ENCODE measurements around the gene ELP5. TPM values are rescaled to one million over a fixed set of nuclear protein-coding genes. Genes with fewer than 3 reads are reported as not detected.

ELP5 gene
- total RNA-seq, 6 experiments from 2014 or later = 28.7 to 36.1 (median 34.0) TPM

GRCh38 chr17:7229504-7229903 lies 22.5 kb upstream of the ELP5 start:
- H3K4me3 Mint-ChIP-seq = no peak overlapping the region
- no peak for DNase-seq
- no peaks in the 10 kb centered on the region for H3K9me3 Mint-ChIP-seq
- peaks cover 41% of the 10 kb centered on the region for H3K36me3 Mint-ChIP-seq (ENCODE audit: low read depth)
- H3K4me1 Mint-ChIP-seq (ENCODE audit: low read depth) = peaks cover 34% of the 10 kb centered on the region
- TF ChIP-seq CTCF (IDR thresholded peaks at IDR 0.05) = no peak
- no peak overlapping the region; the same call in 1 of the 2 replicates for H3K27ac Mint-ChIP-seq
- peaks cover 2% of the 10 kb centered on the region for H3K27me3 Mint-ChIP-seq (ENCODE audit: insufficient read depth)

DNA sequence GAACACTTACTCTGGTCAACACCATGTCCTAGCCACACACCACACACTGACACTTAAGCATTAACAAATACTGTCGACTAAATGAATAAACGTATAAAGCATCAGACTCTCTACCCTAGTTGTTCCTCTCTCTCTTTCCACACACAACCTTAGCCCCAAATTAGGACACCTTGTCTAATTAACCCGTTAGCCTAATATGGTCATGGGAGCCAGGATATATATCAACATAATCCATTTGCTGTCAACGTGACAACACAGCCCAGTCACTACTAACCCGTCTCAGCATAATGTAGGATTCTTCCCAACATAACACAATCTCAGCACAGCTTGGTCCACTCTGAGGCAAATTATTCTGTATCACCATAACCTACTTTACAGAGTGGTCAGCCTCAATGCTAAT lies 19.9 kb upstream of the ELP5 start:
- H3K4me3 Mint-ChIP-seq = peak overlapping the region; percentile 25
- peak overlapping the region; percentile 10; the same call in 1 of the 2 replicates for H3K27ac Mint-ChIP-seq
- peaks cover 67% of the 10 kb centered on the region for H3K36me3 Mint-ChIP-seq (ENCODE audit: low read depth)
- no peaks in the 10 kb centered on the region for H3K9me3 Mint-ChIP-seq
- H3K27me3 Mint-ChIP-seq (ENCODE audit: insufficient read depth) = peaks cover 8% of the 10 kb centered on the region
- no peak for DNase-seq
- peaks cover 60% of the 10 kb centered on the region for H3K4me1 Mint-ChIP-seq (ENCODE audit: low read depth)
- no peak for TF ChIP-seq CTCF (IDR thresholded peaks at IDR 0.05)

GRCh38 chr17:7233701-7234082 lies 18.3 kb upstream of the ELP5 start:
- Mint-ChIP-seq H3K27me3 (ENCODE audit: insufficient read depth) (peaks cover 8% of the 10 kb centered on the region), H3K4me1 (ENCODE audit: low read depth) (peaks cover 59% of the 10 kb centered on the region), H3K9me3 (no peaks in the 10 kb centered on the region), H3K27ac (peak overlapping the region; percentile 88), H3K36me3 (ENCODE audit: low read depth) (peaks cover 61% of the 10 kb centered on the region), H3K4me3 (peak overlapping the region; percentile 97)
- no peak for TF ChIP-seq CTCF (IDR thresholded peaks at IDR 0.05)
- no peak for DNase-seq

DNA sequence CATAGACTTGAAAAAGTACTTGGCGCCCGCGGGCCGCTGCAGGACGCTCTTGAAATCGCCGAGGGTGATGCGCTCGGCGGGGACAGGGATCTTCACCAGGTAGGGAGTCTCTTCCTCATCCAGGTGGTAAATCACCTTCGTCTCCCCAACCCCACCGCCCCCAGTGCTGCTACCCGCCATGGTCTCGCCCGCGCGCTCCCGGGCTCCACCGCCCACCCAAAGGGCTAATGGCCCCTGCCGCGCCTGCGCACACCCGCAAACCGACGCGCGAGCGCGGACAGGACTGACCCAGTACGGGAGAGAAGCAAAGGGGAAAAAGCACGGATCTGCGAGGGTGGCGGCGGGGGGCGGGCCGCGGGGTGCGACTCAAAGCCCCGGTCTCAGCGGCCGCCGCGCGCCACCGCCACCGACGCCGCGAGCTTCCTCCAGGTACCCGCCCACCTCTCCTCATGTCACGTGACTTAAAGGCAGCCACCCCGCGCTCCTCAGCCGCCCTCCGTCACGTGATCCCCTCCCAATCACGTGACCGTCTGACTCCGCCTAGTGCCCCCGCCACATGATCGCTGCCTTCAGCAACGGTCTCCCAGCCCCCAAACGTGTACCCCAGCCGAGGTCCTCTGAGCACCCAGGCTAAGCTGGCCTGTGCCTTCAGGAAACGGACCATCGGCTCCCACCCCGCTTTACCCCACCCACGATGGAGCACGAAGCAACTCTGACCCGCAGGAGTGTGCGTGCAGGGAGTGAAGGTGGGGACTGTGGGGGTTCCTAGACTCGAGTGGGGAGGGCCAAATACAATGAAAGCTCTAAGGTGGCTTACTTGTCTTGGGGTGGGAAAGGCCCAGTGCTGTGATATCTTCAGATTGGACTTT lies 17.7 kb upstream of the ELP5 start, which contains the start of gene DVL2:
Gene DVL2, minus strand, starts transcription at position 435 of the 869 bp plus-strand sequence. Its CDS starts 255 bp downstream, at position 180.
- peak; percentile 91 for DNase-seq
- no peak for TF ChIP-seq CTCF (IDR thresholded peaks at IDR 0.05)
- H3K36me3 Mint-ChIP-seq (ENCODE audit: low read depth) = peaks cover 54% of the 10 kb centered on the region
- peak within 1 kb of the TSS; percentile 97 for H3K4me3 Mint-ChIP-seq
- peak within 1 kb of the TSS; percentile 88 for H3K27ac Mint-ChIP-seq
- peaks cover 59% of the 10 kb centered on the region for H3K4me1 Mint-ChIP-seq (ENCODE audit: low read depth)
- peaks cover 8% of the 10 kb centered on the region for H3K27me3 Mint-ChIP-seq (ENCODE audit: insufficient read depth)
- no peaks in the 10 kb centered on the region for H3K9me3 Mint-ChIP-seq

- H3K4me3 Mint-ChIP-seq = peak overlapping the region; percentile 97; the same call in 1 of the 2 replicates
- no peak for DNase-seq
These were observed 16.0 kb upstream of the ELP5 start for GRCh38 chr17:7235693-7236665.

More at GRCh38 chr17:7235693-7236665, 16.0 kb upstream of the ELP5 start:
- Mint-ChIP-seq H3K9me3 (no peaks in the 10 kb centered on the region), H3K36me3 (ENCODE audit: low read depth) (peaks cover 57% of the 10 kb centered on the region), H3K27ac (peak overlapping the region; percentile 88), H3K27me3 (ENCODE audit: insufficient read depth) (peaks cover 10% of the 10 kb centered on the region), H3K4me1 (ENCODE audit: low read depth) (peaks cover 67% of the 10 kb centered on the region)
- no peak for TF ChIP-seq CTCF (IDR thresholded peaks at IDR 0.05)

Data from HFFc6 (cell line).